SK-N-MC (cell line): ENCODE results near the gene CMIP.

Experiments used
- EZH2 ChIP-seq: fragments of 200-600 bp; sonication (generic); IDR thresholded peaks from one replicate; pipeline ENCODE4 v1.6.1; 2017; ENCODE audit warnings: antibody characterized with exemption
- FOXP2 ChIP-seq: optimal IDR thresholded peaks from 2 replicates; pipeline ENCODE3; 2011; ENCODE audit warnings: mild to moderate bottlenecking, moderate library complexity; ENCODE audit not compliant: insufficient read depth; ENCODE audit errors: extremely low read length, control extremely low read depth
- POLR2AphosphoS5 ChIP-seq: IDR thresholded peaks from 2 replicates; pipeline ENCODE4 v1.6.1; 2012; ENCODE audit warnings: mild to moderate bottlenecking, low read depth, low read length, borderline replicate concordance

DNA sequence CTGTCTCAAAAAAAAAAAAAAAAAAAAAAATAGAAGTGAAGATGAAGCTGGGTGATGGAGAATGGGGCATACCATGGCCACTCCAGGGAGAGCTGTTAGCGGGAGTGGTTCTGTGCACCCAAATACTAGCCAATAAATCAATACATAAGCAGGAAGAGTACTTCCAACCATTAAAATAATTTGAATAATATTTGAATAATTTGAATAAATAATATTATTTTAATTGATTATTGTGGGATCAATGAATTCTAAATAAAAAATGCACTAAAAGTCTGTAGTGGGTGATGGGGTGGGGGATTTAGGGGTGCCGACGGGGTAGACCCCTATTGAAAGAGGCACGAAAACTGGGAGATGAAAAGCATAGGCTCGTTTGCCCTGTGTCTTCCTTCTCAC lies 41.4 kb upstream of the CMIP start:
- TF ChIP-seq POLR2AphosphoS5 (no peak), EZH2 (no peak), FOXP2 (no peak)
